NB4 (cell line): ENCODE data around the gene KRT7.

Experiments used
- DNase-seq: peaks from one replicate; pipeline ENCODE4 v3.0.0; 2010; ENCODE audit warnings: low read depth
- H3K4me3 ChIP-seq: one replicate; pipeline ENCODE4 v1.5.1; 2011; ENCODE audit warnings: mild to moderate bottlenecking, low read depth, low read length, moderate library complexity
- MAX ChIP-seq: IDR thresholded peaks from 2 replicates; pipeline ENCODE4 v1.6.1; 2011; ENCODE audit warnings: low read depth, low read length
- MYC ChIP-seq: IDR thresholded peaks from 2 replicates; pipeline ENCODE4 v1.6.1; 2011; ENCODE audit warnings: low read depth, low read length
- POLR2A ChIP-seq: IDR thresholded peaks from 2 replicates; pipeline ENCODE4 v1.6.1; 2011; ENCODE audit warnings: mild to moderate bottlenecking; ENCODE audit not compliant: insufficient read length; ENCODE audit errors: extremely low read depth
- TF ChIP-seq, protein P1 (sequence below): IDR thresholded peaks from one replicate; pipeline ENCODE4 v1.5.1; 2012; ENCODE audit warnings: low read depth, low read length

KRT7 gene

DNA sequence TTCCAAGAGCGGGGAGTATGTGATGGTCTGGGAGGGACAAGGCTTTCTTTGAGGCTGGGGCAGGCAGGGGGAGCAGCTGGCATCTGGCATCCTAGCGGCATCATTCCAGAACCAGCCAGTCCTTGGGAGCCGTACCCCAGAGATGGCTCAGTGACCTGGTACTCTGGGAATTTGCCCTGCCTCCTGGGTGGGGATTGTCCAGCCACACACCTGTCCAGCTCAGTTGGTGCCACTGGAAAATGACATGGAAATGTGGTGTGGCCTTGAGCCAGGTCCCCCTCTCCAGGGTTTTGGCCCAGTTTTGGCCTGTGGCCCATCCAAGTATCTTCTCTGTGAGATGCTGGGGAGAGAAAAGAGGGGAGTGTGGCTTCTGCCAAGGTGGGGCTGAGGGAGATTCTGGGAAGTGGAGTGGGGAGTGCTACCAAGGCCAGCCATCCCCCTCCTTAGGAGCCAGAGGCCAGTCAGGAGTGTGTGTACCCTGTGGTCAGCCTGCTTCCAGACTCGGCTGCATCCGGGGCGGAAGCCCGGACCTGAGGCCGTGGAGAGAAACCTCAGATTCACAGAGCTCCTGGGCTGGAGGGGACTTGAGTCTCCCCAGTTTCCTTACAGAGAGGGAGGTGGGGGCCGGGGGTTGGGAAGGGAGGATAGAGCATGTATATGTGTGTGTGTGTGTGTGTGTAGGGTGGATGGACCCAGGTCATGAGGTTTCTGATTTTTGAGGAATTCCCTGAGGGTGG is 26.6 kb upstream of the KRT7 start:
- H3K4me3 ChIP-seq: no peak overlapping the region
- TF ChIP-seq MYC: no peak
- TF ChIP-seq, protein P1, sequence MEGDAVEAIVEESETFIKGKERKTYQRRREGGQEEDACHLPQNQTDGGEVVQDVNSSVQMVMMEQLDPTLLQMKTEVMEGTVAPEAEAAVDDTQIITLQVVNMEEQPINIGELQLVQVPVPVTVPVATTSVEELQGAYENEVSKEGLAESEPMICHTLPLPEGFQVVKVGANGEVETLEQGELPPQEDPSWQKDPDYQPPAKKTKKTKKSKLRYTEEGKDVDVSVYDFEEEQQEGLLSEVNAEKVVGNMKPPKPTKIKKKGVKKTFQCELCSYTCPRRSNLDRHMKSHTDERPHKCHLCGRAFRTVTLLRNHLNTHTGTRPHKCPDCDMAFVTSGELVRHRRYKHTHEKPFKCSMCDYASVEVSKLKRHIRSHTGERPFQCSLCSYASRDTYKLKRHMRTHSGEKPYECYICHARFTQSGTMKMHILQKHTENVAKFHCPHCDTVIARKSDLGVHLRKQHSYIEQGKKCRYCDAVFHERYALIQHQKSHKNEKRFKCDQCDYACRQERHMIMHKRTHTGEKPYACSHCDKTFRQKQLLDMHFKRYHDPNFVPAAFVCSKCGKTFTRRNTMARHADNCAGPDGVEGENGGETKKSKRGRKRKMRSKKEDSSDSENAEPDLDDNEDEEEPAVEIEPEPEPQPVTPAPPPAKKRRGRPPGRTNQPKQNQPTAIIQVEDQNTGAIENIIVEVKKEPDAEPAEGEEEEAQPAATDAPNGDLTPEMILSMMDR: no peak
- TF ChIP-seq POLR2A: no peak
- TF ChIP-seq MAX: no peak
- DNase-seq: no peak

DNA sequence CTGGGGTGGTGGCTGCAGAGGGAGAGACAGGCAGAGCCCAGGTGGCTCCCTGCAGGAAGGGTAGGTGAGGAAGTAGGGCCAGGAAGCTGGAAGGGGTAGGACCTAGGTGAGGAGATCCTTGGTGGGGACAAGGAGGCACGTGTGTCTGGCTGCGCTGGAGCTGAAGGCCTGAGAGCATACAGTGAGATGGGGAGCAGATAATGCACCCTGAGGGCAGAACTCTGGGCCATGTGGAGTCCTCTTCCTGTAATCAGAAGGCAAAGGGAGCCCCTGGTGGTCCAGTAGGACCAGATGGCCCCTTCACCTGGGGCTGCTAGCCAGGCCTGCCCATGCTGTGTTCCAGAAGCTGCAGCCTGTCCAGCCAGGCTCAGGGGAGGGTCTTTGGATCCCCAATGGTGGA is 25.9 kb upstream of the KRT7 start:
- TF ChIP-seq POLR2A: no peak
- no peak for TF ChIP-seq MAX
- TF ChIP-seq, protein P1: no peak
- H3K4me3 ChIP-seq: no peak overlapping the region
- peak; percentile 28 for DNase-seq

GRCh38 chr12:52207895-52208294 is 25.1 kb upstream of the KRT7 start:
- no peak overlapping the region for H3K4me3 ChIP-seq
- peak; percentile 89 for DNase-seq
- TF ChIP-seq MYC: peak; percentile 85
- TF ChIP-seq, protein P1: no peak
- TF ChIP-seq MAX: peak; percentile 90
- TF ChIP-seq POLR2A: no peak

DNA sequence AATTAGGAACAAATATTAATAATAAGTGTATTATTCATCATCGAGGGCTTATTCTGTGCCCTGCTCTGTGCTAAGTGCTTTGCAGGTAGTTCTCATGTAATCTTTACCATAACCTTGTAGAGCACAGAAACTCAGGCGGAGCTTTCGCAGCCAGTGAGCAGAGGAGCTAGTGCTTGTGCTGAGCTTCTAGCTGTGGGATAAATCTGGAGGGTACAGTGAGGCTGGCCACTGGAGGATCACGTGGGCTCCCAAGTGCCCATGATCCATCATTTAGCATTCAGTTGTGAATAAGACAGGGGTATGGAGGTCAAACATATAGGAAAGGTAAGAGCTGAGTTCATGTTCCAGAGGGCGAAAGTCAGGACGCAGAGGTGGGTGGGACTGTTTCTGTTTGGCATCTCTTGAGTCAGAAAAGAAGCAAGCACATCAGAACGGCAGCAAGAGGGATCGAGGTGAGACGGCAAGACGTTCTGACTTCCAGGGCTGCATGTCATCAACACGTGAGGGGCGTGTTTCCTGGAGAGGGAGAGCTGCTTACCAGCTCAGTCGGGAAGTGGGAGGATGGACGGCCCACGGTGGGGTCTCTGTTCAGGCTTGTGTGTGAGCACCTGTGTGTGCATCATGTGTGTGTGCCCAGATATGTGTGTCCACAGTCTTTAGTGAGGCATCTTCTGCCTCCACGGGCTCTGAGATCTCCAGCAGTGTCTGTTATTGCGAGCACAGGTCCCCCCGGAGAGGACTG is 24.4 kb upstream of the KRT7 start:
- no peak overlapping the region for H3K4me3 ChIP-seq
- DNase-seq: no peak
- TF ChIP-seq MYC (no peak), MAX (no peak), POLR2A (no peak)
- TF ChIP-seq, protein P1: no peak

- no peak overlapping the region for H3K4me3 ChIP-seq
- no peak for DNase-seq
- TF ChIP-seq, protein P1: no peak
- TF ChIP-seq MAX (no peak), POLR2A (no peak), MYC (no peak)
Observed at GRCh38 chr12:52209321-52209720, 23.7 kb upstream of the KRT7 start.
